ENCODE measurements around the gene RFNG. TPM values are rescaled to one million over a fixed set of nuclear protein-coding genes. Genes with fewer than 3 reads are reported as not detected.

Gene RFNG
- polyA plus RNA-seq, 2 of the 4 experiments (the other 2 are of a cell fraction), result 8.4 to 25.7 TPM

DNA sequence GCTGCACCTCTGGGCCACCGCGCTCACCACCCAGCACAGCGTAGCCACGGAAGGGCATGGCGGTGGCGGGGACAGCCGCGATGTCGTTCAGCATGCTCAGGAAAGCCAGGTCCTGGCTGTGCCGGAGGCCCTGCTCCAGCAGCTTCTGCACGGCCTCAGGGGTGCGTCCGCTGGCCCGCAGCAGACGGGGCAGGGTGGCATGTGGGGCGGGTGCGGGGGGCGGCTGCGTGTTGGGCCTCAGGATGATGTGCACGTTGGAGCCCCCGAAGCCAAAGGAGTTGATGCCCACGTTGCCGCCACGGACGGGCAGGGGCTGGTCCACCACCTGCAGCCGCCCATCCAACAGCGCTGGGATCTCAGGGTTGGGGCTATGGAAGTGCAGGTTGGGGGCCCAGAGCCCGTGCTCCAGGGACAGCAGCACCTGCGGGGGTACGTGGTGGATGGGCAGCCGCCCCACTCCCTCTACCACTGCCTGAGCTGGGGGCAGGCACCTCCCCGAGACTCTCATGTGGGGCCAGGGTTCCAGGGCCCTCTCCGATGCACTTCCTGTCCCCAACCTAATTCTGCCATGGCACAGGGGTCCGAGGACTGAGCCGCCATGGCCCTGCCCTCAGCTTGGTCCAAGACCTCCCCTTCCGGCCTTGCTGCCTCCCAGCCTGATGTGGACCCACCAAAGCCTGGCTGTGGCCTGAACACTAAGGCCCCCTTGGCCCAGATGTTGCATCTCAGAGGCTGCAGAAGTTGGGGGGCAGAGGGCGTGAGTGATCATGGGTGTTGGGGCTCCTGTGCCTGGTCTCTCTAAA, 39.9 kb upstream of the RFNG start (continued):
- TF ChIP-seq, protein P1, sequence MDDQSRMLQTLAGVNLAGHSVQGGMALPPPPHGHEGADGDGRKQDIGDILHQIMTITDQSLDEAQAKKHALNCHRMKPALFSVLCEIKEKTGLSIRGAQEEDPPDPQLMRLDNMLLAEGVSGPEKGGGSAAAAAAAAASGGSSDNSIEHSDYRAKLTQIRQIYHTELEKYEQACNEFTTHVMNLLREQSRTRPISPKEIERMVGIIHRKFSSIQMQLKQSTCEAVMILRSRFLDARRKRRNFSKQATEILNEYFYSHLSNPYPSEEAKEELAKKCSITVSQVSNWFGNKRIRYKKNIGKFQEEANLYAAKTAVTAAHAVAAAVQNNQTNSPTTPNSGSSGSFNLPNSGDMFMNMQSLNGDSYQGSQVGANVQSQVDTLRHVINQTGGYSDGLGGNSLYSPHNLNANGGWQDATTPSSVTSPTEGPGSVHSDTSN (IDR thresholded peaks at IDR 0.05), result no peak
- TF ChIP-seq GATA3 (IDR thresholded peaks at IDR 0.05; ENCODE audit: borderline replicate concordance) (no peak), RCOR1 (IDR thresholded peaks at IDR 0.05; ENCODE audit: low read depth, low read length) (no peak), JUNB (IDR thresholded peaks at IDR 0.05) (no peak), CHD4 (IDR thresholded peaks at IDR 0.05; ENCODE audit: borderline replicate concordance) (no peak), EP300 (IDR thresholded peaks at IDR 0.05) (no peak), NPAS2 (CRISPR knock-in tag; IDR thresholded peaks at IDR 0.05; ENCODE audit: borderline replicate concordance) (no peak)

DNA sequence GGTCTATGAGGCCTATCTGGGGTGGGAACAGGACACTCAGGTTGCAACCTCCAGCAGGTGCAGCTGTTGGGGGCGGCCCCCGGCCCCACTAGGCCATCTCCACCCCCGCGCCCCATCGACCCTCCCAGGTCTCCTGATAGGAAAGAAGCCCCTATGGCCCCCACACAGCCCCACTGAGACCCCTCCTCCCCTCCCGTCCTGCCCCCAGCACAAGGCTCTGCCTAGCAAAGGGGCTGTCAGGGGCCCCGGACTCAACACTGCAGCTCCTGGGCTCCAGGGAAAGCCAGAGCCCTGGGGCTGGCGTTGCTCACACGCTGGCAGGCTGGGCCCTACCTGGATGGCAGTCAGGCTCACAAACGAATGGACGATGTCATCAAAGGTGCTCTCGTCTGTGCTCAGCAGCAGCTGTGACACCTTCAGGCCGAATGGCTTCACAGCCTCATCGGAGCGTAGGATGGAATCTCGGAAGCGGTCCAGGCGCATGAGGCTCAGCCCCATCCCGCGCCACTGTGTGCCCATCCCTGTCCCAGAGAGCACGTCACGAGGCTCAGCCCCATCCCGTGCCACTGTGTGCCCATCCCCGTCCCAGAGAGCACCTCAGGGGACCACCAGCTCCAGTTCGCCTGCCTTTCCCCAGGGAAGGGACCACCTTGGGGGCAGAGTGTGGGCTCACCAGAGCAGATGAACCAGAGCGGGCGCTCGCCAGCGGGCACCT, 39.1 kb upstream of the RFNG start:
- no peak overlapping the region for H3K27ac ChIP-seq
- H3K9me3 ChIP-seq, result no peaks in the 10 kb centered on the region
- H3K4me2 ChIP-seq, result no peak overlapping the region
- POLR2A ChIA-PET, result no interaction called here
- CTCF ChIA-PET, result interaction anchor here (1.2 to 3.0 kb wide), 4 partner anchors 12 to 63 kb away, joined by 4 to 16 read pairs (median 8); partner anchors contain the start of genes DCXR and RAC3
- H3K4me3 ChIP-seq, result no peak overlapping the region
- ATAC-seq (no peak), DNase-seq (ENCODE audit: low read depth in 1 of 2, low spot score in 1 of 2) (no peak), FAIRE-seq (no peak)
- WGBS (ENCODE audit: missing lambda C conversion rate), result 96% methylated on average over 21 of the region's 29 CpGs
- no peak for TF ChIP-seq KDM5A (IDR thresholded peaks at IDR 0.05)
- no peak for TF ChIP-seq BHLHE40 (IDR thresholded peaks at IDR 0.05; ENCODE audit: low read depth, low read length)
- no peak for TF ChIP-seq ZNF302 (CRISPR knock-in tag; IDR thresholded peaks at IDR 0.05)
- TF ChIP-seq, protein P2, sequence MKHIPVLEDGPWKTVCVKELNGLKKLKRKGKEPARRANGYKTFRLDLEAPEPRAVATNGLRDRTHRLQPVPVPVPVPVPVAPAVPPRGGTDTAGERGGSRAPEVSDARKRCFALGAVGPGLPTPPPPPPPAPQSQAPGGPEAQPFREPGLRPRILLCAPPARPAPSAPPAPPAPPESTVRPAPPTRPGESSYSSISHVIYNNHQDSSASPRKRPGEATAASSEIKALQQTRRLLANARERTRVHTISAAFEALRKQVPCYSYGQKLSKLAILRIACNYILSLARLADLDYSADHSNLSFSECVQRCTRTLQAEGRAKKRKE (CRISPR knock-in tag; IDR thresholded peaks at IDR 0.05; ENCODE audit: low read depth), result no peak
- TF ChIP-seq EP300 (IDR thresholded peaks at IDR 0.05), result no peak
- TF ChIP-seq JUNB (IDR thresholded peaks at IDR 0.05), result no peak
- TF ChIP-seq CBX8 (IDR thresholded peaks at IDR 0.05), result no peak
- no peak for TF ChIP-seq NPAS2 (CRISPR knock-in tag; IDR thresholded peaks at IDR 0.05; ENCODE audit: borderline replicate concordance)
- no peak for TF ChIP-seq MYC (IDR thresholded peaks at IDR 0.05; ENCODE audit: borderline replicate concordance, low read length)
- no peak for TF ChIP-seq KDM1A (IDR thresholded peaks at IDR 0.05; ENCODE audit: low read depth)
- TF ChIP-seq TFCP2L1 (CRISPR knock-in tag; IDR thresholded peaks at IDR 0.05), result no peak
- peaks cover 6% of the 10 kb centered on the region for H3K4me1 ChIP-seq

DNA sequence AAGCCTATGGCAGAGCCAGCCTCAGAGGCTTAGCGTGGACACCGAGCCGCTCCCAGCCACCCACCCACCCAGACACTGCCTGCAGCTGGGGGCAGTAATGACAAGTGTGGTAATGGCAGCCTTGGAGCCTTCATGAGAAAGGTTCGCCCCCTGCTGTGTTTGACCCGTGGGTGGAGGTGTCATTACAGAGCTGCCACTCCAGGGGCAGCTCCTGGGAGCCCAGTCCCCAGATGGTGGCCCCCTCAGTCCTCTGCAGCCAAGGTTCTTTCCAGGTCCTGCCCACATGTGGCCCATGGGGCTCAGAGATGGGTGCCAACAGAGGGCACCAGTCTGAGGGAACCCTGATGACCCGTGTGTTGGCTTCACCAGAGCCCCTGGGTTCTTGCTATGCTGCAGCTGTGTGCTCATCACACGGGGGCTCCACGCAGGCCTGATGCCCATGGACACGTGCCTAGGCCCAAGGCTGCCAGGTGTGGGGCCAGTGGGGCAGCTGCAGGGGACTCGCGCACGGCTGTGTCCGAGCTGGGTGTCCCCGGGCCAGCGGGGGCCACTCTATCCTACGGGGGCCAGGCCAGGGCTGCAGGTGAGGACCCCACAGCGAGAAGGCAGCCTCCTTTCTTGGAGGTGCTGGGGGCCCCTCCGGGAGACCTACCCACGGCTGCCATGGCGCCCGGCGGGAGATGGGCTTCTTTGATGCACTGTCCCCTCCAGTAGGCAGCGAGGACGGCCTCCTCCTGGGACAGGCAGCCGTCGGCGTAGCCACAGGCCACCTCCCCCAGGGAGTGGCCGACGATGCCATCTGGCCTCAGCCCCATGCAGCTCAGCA, 38.3 kb upstream of the RFNG start:
- Histone ChIP-seq H3K4me1 (no peaks in the 10 kb centered on the region), H3K27ac (no peak overlapping the region), H3K4me3 (no peak overlapping the region), H3K9me3 (no peaks in the 10 kb centered on the region), H3K4me2 (no peak overlapping the region)
- DNase-seq (ENCODE audit: low read depth in 1 of 2, low spot score in 1 of 2), result no peak
- CTCF ChIA-PET, result interaction anchor here (0.9 to 3.0 kb wide), 6 partner anchors 8 to 62 kb away, joined by 3 to 16 read pairs (median 5); partner anchors contain the start of genes DCXR, FASN and RAC3
- no peak for FAIRE-seq
- ATAC-seq, result no peak; a peak in 1 of 6 replicates
- TF ChIP-seq NFE2L2 (conservative IDR thresholded peaks at IDR 0.05; ENCODE audit: low read length), result no peak
- POLR2A ChIA-PET, result no interaction called here
- WGBS (ENCODE audit: missing lambda C conversion rate), result 90% methylated on average over 28 of the region's 29 CpGs

All from A549 (cell line).